MM.1S (cell line): ENCODE data around the gene CD34.

Source experiments
- DNase-seq: peaks from one replicate; pipeline ENCODE4 v3.0.0-alpha.2; 2015
- H2AFZ ChIP-seq: fragments of 300-600 bp; sonication (generic); 2 replicates; pipeline ENCODE4 v1.6.0; 2016; ENCODE audit warnings: antibody characterized with exemption, low read length
- H3F3A ChIP-seq: fragments of 300-600 bp; sonication (generic); 2 replicates; pipeline ENCODE4 v1.6.1; 2016; ENCODE audit warnings: mild to moderate bottlenecking, antibody characterized with exemption, low read length, moderate library complexity, mixed read lengths; ENCODE audit not compliant: insufficient read depth
- H3K27ac ChIP-seq: fragments of 300-600 bp; sonication (generic); 2 replicates; pipeline ENCODE4 v1.5.1; 2016; ENCODE audit warnings: mild to moderate bottlenecking, low read length
- H3K27me3 ChIP-seq: fragments of 300-600 bp; sonication (generic); replicated peaks from 2 replicates; pipeline ENCODE4 v1.6.0; 2016; ENCODE audit warnings: low read length; ENCODE audit not compliant: insufficient read depth
- H3K36me3 ChIP-seq: fragments of 300-600 bp; sonication (generic); replicated peaks from 2 replicates; pipeline ENCODE4 v1.6.1; 2016; ENCODE audit warnings: mild to moderate bottlenecking, low read length, mixed read lengths; ENCODE audit not compliant: insufficient read depth
- H3K4me1 ChIP-seq: fragments of 300-600 bp; sonication (generic); 2 replicates; pipeline ENCODE4 v1.6.1; 2016; ENCODE audit warnings: low read length, mixed read lengths
- H3K4me2 ChIP-seq: fragments of 300-600 bp; sonication (generic); 2 replicates; pipeline ENCODE4 v1.6.0; 2016; ENCODE audit warnings: low read depth, low read length
- H3K4me3 ChIP-seq: fragments of 300-600 bp; sonication (generic); 2 replicates; pipeline ENCODE4 v1.5.1; 2016; ENCODE audit warnings: low read length, mixed read lengths
- H3K79me2 ChIP-seq: fragments of 300-600 bp; sonication (generic); 2 replicates; pipeline ENCODE4 v1.6.1; 2016; ENCODE audit warnings: mixed run types, low read length, mixed read lengths
- H3K9ac ChIP-seq: fragments of 300-600 bp; sonication (generic); 2 replicates; pipeline ENCODE4 v1.6.1; 2016; ENCODE audit warnings: low read length, mixed read lengths
- H3K9me2 ChIP-seq: fragments of 300-600 bp; sonication (generic); replicated peaks from 2 replicates; pipeline ENCODE4 v1.6.1; 2016; ENCODE audit warnings: mild to moderate bottlenecking, low read length, mixed read lengths; ENCODE audit not compliant: insufficient read depth
- H3K9me3 ChIP-seq: fragments of 300-600 bp; sonication (generic); replicated peaks from 2 replicates; pipeline ENCODE4 v1.6.1; 2016; ENCODE audit warnings: mild to moderate bottlenecking, low read length, mixed read lengths; ENCODE audit not compliant: insufficient read depth
- H4K20me1 ChIP-seq: fragments of 300-600 bp; sonication (generic); 2 replicates; pipeline ENCODE4 v1.6.1; 2016; ENCODE audit warnings: mild to moderate bottlenecking, low read length, moderate library complexity, mixed read lengths; ENCODE audit not compliant: insufficient read depth
- EZH2 ChIP-seq: fragments of 300-600 bp; sonication (generic); optimal IDR thresholded peaks from 2 replicates; pipeline ENCODE3; 2017; ENCODE audit warnings: low read depth, mild to moderate bottlenecking, antibody characterized with exemption, low read length, mixed read lengths
- EZH2phosphoT487 ChIP-seq: fragments of 300-600 bp; sonication (generic); IDR thresholded peaks from 2 replicates; pipeline ENCODE4 v1.6.1; 2018; ENCODE audit warnings: antibody characterized with exemption, low read length
- TF ChIP-seq, protein P1 (sequence below): fragments of 300-600 bp; sonication (generic); IDR thresholded peaks from 2 replicates; pipeline ENCODE4 v1.5.1; 2016; ENCODE audit warnings: antibody characterized with exemption, low read length, mixed read lengths

Gene CD34

DNA sequence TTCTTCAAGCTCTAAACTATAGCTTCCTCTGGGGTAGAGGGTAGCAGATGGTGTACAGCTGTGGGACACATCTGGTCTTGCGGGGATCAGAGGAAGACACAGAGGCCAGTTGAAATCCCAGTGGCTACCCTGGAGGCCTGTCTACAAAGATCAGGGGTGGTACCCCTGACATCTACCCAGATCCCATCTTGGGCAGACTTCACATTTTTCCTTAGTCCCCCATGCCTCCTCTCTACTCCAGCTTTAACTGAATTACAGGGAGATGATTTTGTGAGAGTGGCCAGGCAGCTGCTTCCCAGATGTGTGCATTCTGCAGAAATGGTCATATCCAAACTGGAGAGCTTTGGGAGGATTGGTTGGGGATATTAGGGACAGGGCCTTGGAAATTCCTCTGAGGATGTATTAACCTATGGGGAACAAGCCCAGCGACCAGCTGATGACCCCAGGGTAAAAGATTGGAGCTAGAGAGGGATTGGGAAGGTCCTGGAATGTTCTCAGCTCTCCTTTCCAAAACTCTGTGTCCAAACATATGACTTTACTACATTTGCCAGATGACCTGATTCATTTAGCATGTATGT is 9.6 kb upstream of the CD34 start:
- no peak for TF ChIP-seq EZH2phosphoT487
- Histone ChIP-seq H3K9ac (no peak overlapping the region), H3K4me1 (no peaks in the 10 kb centered on the region), H3K36me3 (no peaks in the 10 kb centered on the region), H3K27ac (no peak overlapping the region), H3K9me3 (no peaks in the 10 kb centered on the region), H3F3A (no peaks in the 10 kb centered on the region), H3K4me3 (no peak overlapping the region), H3K27me3 (no peaks in the 10 kb centered on the region), H2AFZ (no peak overlapping the region), H3K9me2 (no peaks in the 10 kb centered on the region), H4K20me1 (no peaks in the 10 kb centered on the region), H3K4me2 (no peak overlapping the region), H3K79me2 (no peaks in the 10 kb centered on the region)
- no peak for DNase-seq

DNA sequence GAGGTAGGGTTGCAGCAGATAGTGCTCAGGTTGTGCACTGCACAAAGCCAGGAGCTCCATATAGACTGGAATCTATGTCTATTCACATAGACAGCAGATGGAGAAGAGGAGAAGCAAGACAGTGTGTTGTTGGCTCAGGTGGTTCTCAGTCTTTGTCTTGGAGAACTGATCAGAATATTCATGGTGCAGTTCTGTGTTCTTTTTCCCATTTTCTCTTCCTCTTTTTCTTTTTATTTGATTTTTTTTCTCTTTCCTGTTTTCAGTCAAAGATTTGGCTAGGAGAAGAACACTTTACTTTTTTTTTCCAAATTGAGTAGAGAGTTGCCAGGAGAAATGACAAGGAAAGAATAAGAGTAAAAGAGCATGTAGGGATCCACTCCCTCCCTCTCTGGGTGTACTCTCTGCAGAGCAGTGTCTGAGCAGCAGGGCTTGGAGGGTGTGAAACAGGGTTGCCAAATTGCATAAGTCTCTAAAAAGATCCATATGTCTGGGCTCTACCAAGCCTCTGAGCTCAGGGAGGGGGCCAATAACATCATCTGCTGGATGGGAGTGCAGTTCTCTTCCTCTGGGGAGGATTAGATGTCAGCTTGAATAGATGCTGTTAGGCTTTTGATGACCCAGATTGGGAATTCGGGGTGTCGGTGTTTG is 8.7 kb upstream of the CD34 start:
- H3K27me3 ChIP-seq: no peaks in the 10 kb centered on the region
- H3K9ac ChIP-seq: no peak overlapping the region

DNA sequence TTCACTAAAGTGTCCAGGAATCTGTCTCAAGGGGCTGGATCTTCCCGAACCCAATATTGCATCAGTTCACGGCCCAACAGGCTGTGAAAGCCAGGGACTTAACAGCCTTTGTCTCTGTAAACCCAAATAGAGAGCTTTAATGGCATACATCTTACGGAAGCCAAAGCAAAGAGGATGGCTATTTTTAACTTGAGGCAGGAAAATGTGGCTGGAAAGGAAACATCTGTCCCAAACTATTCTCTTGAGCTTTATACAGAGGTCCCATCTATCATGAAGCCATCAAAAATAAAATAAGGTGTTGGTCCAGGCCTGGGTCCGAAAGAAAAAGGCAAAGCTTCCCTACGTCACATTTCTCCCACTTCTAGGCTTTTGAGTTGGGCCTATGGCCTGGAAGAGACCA is 7.7 kb upstream of the CD34 start:
- Histone ChIP-seq H3K4me1 (no peaks in the 10 kb centered on the region), H2AFZ (no peak overlapping the region), H3K9me3 (no peaks in the 10 kb centered on the region), H3K27ac (no peak overlapping the region), H3K79me2 (no peaks in the 10 kb centered on the region), H4K20me1 (no peaks in the 10 kb centered on the region), H3K9ac (no peak overlapping the region), H3K9me2 (no peaks in the 10 kb centered on the region), H3K4me3 (no peak overlapping the region), H3K27me3 (no peaks in the 10 kb centered on the region), H3F3A (no peaks in the 10 kb centered on the region), H3K4me2 (no peak overlapping the region), H3K36me3 (no peaks in the 10 kb centered on the region)
- no peak for DNase-seq
- TF ChIP-seq EZH2 (no peak), EZH2phosphoT487 (no peak)
- TF ChIP-seq, protein P1, sequence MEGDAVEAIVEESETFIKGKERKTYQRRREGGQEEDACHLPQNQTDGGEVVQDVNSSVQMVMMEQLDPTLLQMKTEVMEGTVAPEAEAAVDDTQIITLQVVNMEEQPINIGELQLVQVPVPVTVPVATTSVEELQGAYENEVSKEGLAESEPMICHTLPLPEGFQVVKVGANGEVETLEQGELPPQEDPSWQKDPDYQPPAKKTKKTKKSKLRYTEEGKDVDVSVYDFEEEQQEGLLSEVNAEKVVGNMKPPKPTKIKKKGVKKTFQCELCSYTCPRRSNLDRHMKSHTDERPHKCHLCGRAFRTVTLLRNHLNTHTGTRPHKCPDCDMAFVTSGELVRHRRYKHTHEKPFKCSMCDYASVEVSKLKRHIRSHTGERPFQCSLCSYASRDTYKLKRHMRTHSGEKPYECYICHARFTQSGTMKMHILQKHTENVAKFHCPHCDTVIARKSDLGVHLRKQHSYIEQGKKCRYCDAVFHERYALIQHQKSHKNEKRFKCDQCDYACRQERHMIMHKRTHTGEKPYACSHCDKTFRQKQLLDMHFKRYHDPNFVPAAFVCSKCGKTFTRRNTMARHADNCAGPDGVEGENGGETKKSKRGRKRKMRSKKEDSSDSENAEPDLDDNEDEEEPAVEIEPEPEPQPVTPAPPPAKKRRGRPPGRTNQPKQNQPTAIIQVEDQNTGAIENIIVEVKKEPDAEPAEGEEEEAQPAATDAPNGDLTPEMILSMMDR: no peak

More for the DNA sequence above, 8.7 kb upstream of the CD34 start:
- Histone ChIP-seq H3K4me2 (no peak overlapping the region), H3K9me3 (no peaks in the 10 kb centered on the region), H3K36me3 (no peaks in the 10 kb centered on the region), H4K20me1 (no peaks in the 10 kb centered on the region), H3K79me2 (no peaks in the 10 kb centered on the region), H3K4me3 (no peak overlapping the region), H2AFZ (no peak overlapping the region), H3F3A (no peaks in the 10 kb centered on the region), H3K27ac (no peak overlapping the region), H3K4me1 (no peaks in the 10 kb centered on the region), H3K9me2 (no peaks in the 10 kb centered on the region)
- no peak for DNase-seq
- no peak for TF ChIP-seq EZH2phosphoT487
- no peak for TF ChIP-seq EZH2
- TF ChIP-seq, protein P1: no peak

DNA sequence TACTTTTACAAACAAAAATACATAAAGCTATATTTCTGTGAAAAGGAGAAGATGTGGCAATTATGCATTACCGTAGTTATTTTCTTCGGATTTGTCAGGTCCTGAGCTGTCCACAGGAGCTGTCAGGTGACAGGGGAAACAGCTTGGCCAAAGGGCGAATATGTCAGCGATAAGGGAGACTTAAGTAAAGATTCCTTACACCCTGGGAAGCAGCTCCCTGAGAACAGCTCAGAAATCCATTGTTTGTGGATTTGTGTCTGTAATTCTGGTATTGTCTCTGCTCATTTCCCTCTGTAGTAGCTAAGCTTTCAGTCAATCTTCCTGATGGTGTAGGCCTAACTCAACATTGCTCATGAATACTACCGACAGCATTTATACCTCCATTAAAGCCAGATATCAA is 7.1 kb upstream of the CD34 start:
- no peak overlapping the region for H3K4me2 ChIP-seq
- no peaks in the 10 kb centered on the region for H4K20me1 ChIP-seq
- TF ChIP-seq, protein P1: no peak
- TF ChIP-seq EZH2phosphoT487 (no peak), EZH2 (no peak)
- no peak overlapping the region for H3K27ac ChIP-seq
- no peaks in the 10 kb centered on the region for H3K4me1 ChIP-seq
- H2AFZ ChIP-seq: no peak overlapping the region
- H3K9me2 ChIP-seq: no peaks in the 10 kb centered on the region
- no peaks in the 10 kb centered on the region for H3K27me3 ChIP-seq
- H3K9ac ChIP-seq: no peak overlapping the region
- no peak overlapping the region for H3K4me3 ChIP-seq
- no peaks in the 10 kb centered on the region for H3K36me3 ChIP-seq
- no peaks in the 10 kb centered on the region for H3K79me2 ChIP-seq
- no peaks in the 10 kb centered on the region for H3K9me3 ChIP-seq
- H3F3A ChIP-seq: no peaks in the 10 kb centered on the region
- DNase-seq: no peak
